A549 (cell line): ENCODE data around the gene RPL13A. TPM values are rescaled to one million over a fixed set of nuclear protein-coding genes. Genes with fewer than 3 reads are reported as not detected.

Experiments
- ATAC-seq, 2 experiments: fragments of 200-7000 bp in 1 of 2; fragments of >200 bp in 1 of 2; cut with Nextera tagmentation in 1 of 2; cut with Tn5 transposase in 1 of 2; 3 replicates each; pipeline versions ENCODE4 v1.8.0 to v1.9.1; 2018 to 2020; ENCODE audit warnings: mild to moderate bottlenecking in 1 of 2, moderate library complexity in 1 of 2
- CTCF ChIA-PET: fragments of 300-600 bp; sonication (Branson Sonifier 250); formaldehyde crosslinking; extraction: SDS; loops from one replicate; lab custom pipeline; 2021; ENCODE audit warnings: antibody characterized with exemption, inconsistent platforms; lab: Yijun Ruan, JAX
- POLR2A ChIA-PET: fragments of 350-600 bp; formaldehyde crosslinking; extraction: SDS; loops from one replicate; lab custom pipeline; 2021; ENCODE audit warnings: antibody characterized with exemption, inconsistent platforms; lab: Yijun Ruan, JAX
- DNase-seq, 2 experiments: peaks; one replicate each; pipeline versions ENCODE4 v3.0.0 to v3.0.0-alpha.2; 2011 to 2016; ENCODE audit warnings: low read depth in 1 of 2, low spot score in 1 of 2
- FAIRE-seq: peaks from 2 replicates; lab custom pipeline; 2011; peaks lifted over from hg19 to GRCh38; lab: Jason Lieb, UNC
- H3K27ac ChIP-seq, 2 experiments: fragments of >200 bp; sonication (Bioruptor Twin); formaldehyde crosslinking; 3 replicates each; pipeline ENCODE4 v1.5.1; 2016 to 2017
- H3K4me1 ChIP-seq: fragments of >200 bp; sonication (Bioruptor Twin); formaldehyde crosslinking; 3 replicates; pipeline ENCODE4 v1.6.1; 2016
- H3K4me2 ChIP-seq: fragments of >200 bp; sonication (Bioruptor Twin); formaldehyde crosslinking; 3 replicates; pipeline ENCODE4 v1.6.1; 2016
- H3K4me3 ChIP-seq: fragments of >200 bp; sonication (Bioruptor Twin); formaldehyde crosslinking; 3 replicates; pipeline ENCODE4 v1.5.1; 2016
- H3K9me3 ChIP-seq: fragments of >200 bp; sonication (Bioruptor Twin); formaldehyde crosslinking; 3 replicates; pipeline ENCODE4 v1.6.1; 2016
- ATOH8 ChIP-seq: fragments of 250-450 bp; sonication (Bioruptor Pico); IDR thresholded peaks from 2 replicates; pipeline ENCODE4 v1.5.0; 2020; ENCODE audit warnings: low read depth, mild to moderate bottlenecking, moderate library complexity
- BCL3 ChIP-seq: fragments of >200 bp; sonication (Bioruptor Twin); formaldehyde crosslinking; IDR thresholded peaks from 3 replicates; pipeline ENCODE4 v1.6.1; 2016
- CBX2 ChIP-seq: fragments of 200-600 bp; sonication (generic); IDR thresholded peaks from 2 replicates; pipeline ENCODE4 v1.6.1; 2016; ENCODE audit warnings: low read depth, mild to moderate bottlenecking, borderline replicate concordance
- CBX8 ChIP-seq: fragments of 200-600 bp; sonication (generic); IDR thresholded peaks from 2 replicates; pipeline ENCODE4 v1.6.1; 2016
- CEBPB ChIP-seq, 2 experiments: fragments of >200 bp in 1 of 2; sonication (Bioruptor Twin) in 1 of 2; formaldehyde crosslinking in 1 of 2; IDR thresholded peaks; 2 replicates each; pipeline ENCODE4 v1.6.1; 2012 to 2016
- CHD4 ChIP-seq: fragments of 200-600 bp; sonication (generic); IDR thresholded peaks from 2 replicates; pipeline ENCODE4 v1.6.1; 2016; ENCODE audit warnings: antibody characterized with exemption, mild to moderate bottlenecking, borderline replicate concordance
- EHMT2 ChIP-seq: fragments of 200-600 bp; sonication (generic); IDR thresholded peaks from 2 replicates; pipeline ENCODE4 v1.6.1; 2016; ENCODE audit warnings: antibody characterized with exemption, low read depth, mild to moderate bottlenecking, moderate library complexity
- EP300 ChIP-seq, 2 experiments: fragments of >200 bp; sonication (Bioruptor Twin); formaldehyde crosslinking; IDR thresholded peaks; 2 replicates in 1 of 2; 3 replicates in 1 of 2; pipeline ENCODE4 v1.6.1; 2016 to 2017
- HES2 ChIP-seq: fragments of >200 bp; sonication (Bioruptor Twin); formaldehyde crosslinking; IDR thresholded peaks from 2 replicates; pipeline ENCODE4 v1.6.1; 2016
- HOXB5 ChIP-seq: fragments of 250-450 bp; sonication (Bioruptor Pico); IDR thresholded peaks from 2 replicates; pipeline ENCODE4 v1.5.0; 2020; ENCODE audit warnings: mild to moderate bottlenecking, moderate library complexity
- JUN ChIP-seq, 2 experiments: fragments of >200 bp; sonication (Bioruptor Twin); formaldehyde crosslinking; IDR thresholded peaks; 2 replicates in 1 of 2; 3 replicates in 1 of 2; pipeline ENCODE4 v1.6.1; 2016 to 2017
- JUNB ChIP-seq: fragments of >200 bp; sonication (Bioruptor Twin); formaldehyde crosslinking; IDR thresholded peaks from 2 replicates; pipeline ENCODE4 v1.6.1; 2016
- MAX ChIP-seq: IDR thresholded peaks from 2 replicates; pipeline ENCODE4 v1.6.1; 2012
- NFE2L2 ChIP-seq: fragments of 150-350 bp; conservative IDR thresholded peaks from 2 replicates; pipeline ENCODE4 v1.6.1; 2014; ENCODE audit warnings: low read length
- NPAS2 ChIP-seq: fragments of 250-450 bp; sonication (Bioruptor Pico); IDR thresholded peaks from 2 replicates; pipeline ENCODE4 v1.8.0; 2022; ENCODE audit warnings: mild to moderate bottlenecking, moderate library complexity, borderline replicate concordance
- PHF8 ChIP-seq: fragments of 200-600 bp; sonication (generic); IDR thresholded peaks from 2 replicates; pipeline ENCODE4 v1.6.1; 2016; ENCODE audit warnings: low read depth, mild to moderate bottlenecking, antibody characterized with exemption, moderate library complexity, borderline replicate concordance
- RNF2 ChIP-seq: fragments of 200-600 bp; sonication (generic); IDR thresholded peaks from 2 replicates; pipeline ENCODE4 v1.6.1; 2016; ENCODE audit warnings: low read depth, mild to moderate bottlenecking, antibody characterized with exemption, moderate library complexity, borderline replicate concordance
- SMC3 ChIP-seq: fragments of >200 bp; sonication (Bioruptor Twin); formaldehyde crosslinking; IDR thresholded peaks from 3 replicates; pipeline ENCODE4 v1.6.1; 2018; ENCODE audit warnings: inconsistent platforms
- SREBF2 ChIP-seq: fragments of 450-650 bp; IDR thresholded peaks from 2 replicates; pipeline ENCODE4 v1.6.1; 2014; ENCODE audit warnings: mild to moderate bottlenecking, moderate library complexity
- TFCP2L1 ChIP-seq: fragments of 250-450 bp; sonication (Bioruptor Pico); IDR thresholded peaks from 2 replicates; pipeline ENCODE4 v1.5.0; 2021; ENCODE audit warnings: mild to moderate bottlenecking
- USF2 ChIP-seq: fragments of 450-650 bp; IDR thresholded peaks from 2 replicates; pipeline ENCODE4 v1.6.1; 2014; ENCODE audit warnings: antibody characterized with exemption
- ZC3H11A ChIP-seq: fragments of 450-650 bp; IDR thresholded peaks from 2 replicates; pipeline ENCODE4 v1.6.1; 2014; ENCODE audit warnings: antibody characterized with exemption, mild to moderate bottlenecking
- ZNF302 ChIP-seq: fragments of 250-450 bp; sonication (Bioruptor Pico); IDR thresholded peaks from 2 replicates; pipeline ENCODE4 v1.9.0; 2021; ENCODE audit warnings: inconsistent platforms, mild to moderate bottlenecking, moderate library complexity
- ZSCAN20 ChIP-seq: fragments of 250-450 bp; sonication (Bioruptor Pico); IDR thresholded peaks from 2 replicates; pipeline ENCODE4 v1.8.0; 2022; ENCODE audit warnings: mild to moderate bottlenecking, moderate library complexity
- WGBS: methylation state at CpG from one replicate; pipeline ENCODE4 v1.1.6; 2017; ENCODE audit errors: missing lambda C conversion rate; 5-methylcytosine and 5-hydroxymethylcytosine counted together
- polyA plus RNA-seq, 4 experiments: library from polyadenylated mRNA; depleted of rRNA in 3 of 4; stranded (reverse); fragments of >200 nt; fragmentation: RNase III in 1 of 4; extraction: RNeasy Plus Mini Kit Qiagen cat#74134 plus additional on column Dnase treatment in 1 of 4; gene quantifications; 2 replicates in 3 of 4; 3 replicates in 1 of 4; pipeline ENCODE4 v1.2.3, GENCODE V29; 2011 to 2017

Gene RPL13A
- polyA plus RNA-seq, 2 of the 4 experiments (the other 2 are of a cell fraction) = 3,595 to 5,410 TPM

- Histone ChIP-seq H3K4me2 (peak overlapping the region; percentile 80), H3K9me3 (no peaks in the 10 kb centered on the region), H3K4me1 (peaks cover 32% of the 10 kb centered on the region), H3K4me3 (peak overlapping the region; percentile 71; the same call in 2 of the 3 replicates), H3K27ac (peak overlapping the region; percentile 94 to 95; a peak in 3 of 6 replicates)
- DNase-seq (no peak), FAIRE-seq (no peak), ATAC-seq (no peak)
- no peak for TF ChIP-seq RNF2
- no peak for TF ChIP-seq HOXB5
- no peak for TF ChIP-seq JUNB
- no peak for TF ChIP-seq ZC3H11A
- TF ChIP-seq CHD4 = no peak
- TF ChIP-seq HES2 = no peak
- no peak for TF ChIP-seq NFE2L2
- no peak for TF ChIP-seq CBX8
- TF ChIP-seq SMC3 = no peak
- CTCF ChIA-PET = interaction anchor here (1.7 kb wide), 1 partner anchor 33 kb away, joined by 4 read pairs; no protein-coding TSS in a partner anchor
- POLR2A ChIA-PET = interaction anchor here (2.3 kb wide), 1 partner anchor 12 kb away, joined by 12 read pairs; no protein-coding TSS in a partner anchor
- WGBS = 77% methylated on average over 16 of the region's 17 CpGs
Measured at GRCh38 chr19:49491030-49491803, 3.8 kb downstream of the RPL13A start.

GRCh38 chr19:49491804-49492572, 4.6 kb downstream of the RPL13A start:
- Histone ChIP-seq H3K9me3 (no peaks in the 10 kb centered on the region), H3K4me2 (0 out of 3 replicates have a peak overlapping the region, but pooled peaks have one; percentile 80), H3K27ac (peak overlapping the region in 1 of 2 experiments; percentile 4; a peak in 1 of 6 replicates), H3K4me1 (peaks cover 27% of the 10 kb centered on the region), H3K4me3 (no peak overlapping the region)
- TF ChIP-seq ZSCAN20 (CRISPR knock-in tag) = 0 out of 2 replicates have a peak, but pooled peaks have one; percentile 9
- TF ChIP-seq HES2 = no peak
- TF ChIP-seq CEBPB (IDR thresholded peaks at IDR 0.05) = no peak
- TF ChIP-seq TFCP2L1 = no peak
- WGBS = 66% methylated on average over 7 of the region's 7 CpGs
- ATAC-seq = no peak
- CTCF ChIA-PET = interaction anchor here (1.1 to 1.7 kb wide), 4 partner anchors 13 to 55 kb away, joined by 3 to 7 read pairs (median 5); partner anchors contain the start of gene FLT3LG
- no peak for DNase-seq
- POLR2A ChIA-PET = interaction anchor here (1.1 to 2.3 kb wide), 4 partner anchors 13 to 40 kb away, joined by 3 to 12 read pairs (median 4); partner anchors contain the start of genes ALDH16A1, PIH1D1 and RCN3
- FAIRE-seq = no peak

- Histone ChIP-seq H3K4me2 (no peak overlapping the region), H3K4me1 (peaks cover 31% of the 10 kb centered on the region), H3K4me3 (no peak overlapping the region), H3K27ac (peak overlapping the region in 1 of 2 experiments; percentile 4; a peak in 2 of 6 replicates), H3K9me3 (no peaks in the 10 kb centered on the region)
- no peak for FAIRE-seq
- ChIA-PET CTCF (interaction anchor here (1.1 to 1.7 kb wide), 4 partner anchors 14 to 54 kb away, joined by 3 to 7 read pairs (median 5); partner anchors contain the start of gene FLT3LG), POLR2A (interaction anchor here (0.6 to 2.3 kb wide), 5 partner anchors 14 to 94 kb away, joined by 3 to 12 read pairs (median 5); partner anchors contain the start of genes ALDH16A1, PIH1D1 and RCN3)
- peak in 1 of 2 experiments; percentile 83 for DNase-seq
- peak; percentile 2 to 17; a peak in 5 of 6 replicates for ATAC-seq
- WGBS = 54% methylated on average over 12 of the region's 12 CpGs
- TF ChIP-seq EHMT2 (no peak), BCL3 (peak; percentile 67; the same call in 1 of the 3 replicates), SREBF2 (no peak), RNF2 (no peak), NPAS2 (CRISPR knock-in tag) (no peak), ZNF302 (CRISPR knock-in tag) (no peak), MAX (no peak), ATOH8 (peak; percentile 90; the same call in 1 of the 2 replicates), USF2 (no peak), CBX2 (no peak), JUN (IDR thresholded peaks at IDR 0.05) (peak; percentile 72 to 95), HOXB5 (peak; percentile 63; the same call in 1 of the 2 replicates), ZC3H11A (no peak), EP300 (IDR thresholded peaks at IDR 0.05) (no peak), PHF8 (no peak)
Measured at GRCh38 chr19:49492573-49493405, 5.4 kb downstream of the RPL13A start.
